B cell (primary cell): ENCODE data around the gene IQSEC3.

Experiments used
- CTCF ChIP-seq: fragments of 200-600 bp; IDR thresholded peaks from one replicate; pipeline ENCODE4 v1.8.0; 2022; ENCODE audit warnings: antibody characterized with exemption, mild to moderate bottlenecking
- EZH2 ChIP-seq: IDR thresholded peaks from 2 replicates; pipeline ENCODE4 v1.6.1; 2012; ENCODE audit warnings: borderline replicate concordance, low read depth, mild to moderate bottlenecking, moderate library complexity, low read length; ENCODE audit not compliant: insufficient read depth, poor library complexity, severe bottlenecking

- TF ChIP-seq CTCF = no peak
- TF ChIP-seq EZH2 = no peak
Measured at GRCh38 chr12:198705-199104, 132.1 kb downstream of the IQSEC3 start.
